GM12892 (cell line): ENCODE results near the gene CD19.

Experiments
- POLR2A ChIP-seq: IDR thresholded peaks from 2 replicates; pipeline ENCODE4 v1.6.1; 2011; ENCODE audit warnings: low read depth, low read length, control low read depth
- POLR2AphosphoS5 ChIP-seq: IDR thresholded peaks from 2 replicates; pipeline ENCODE4 v1.6.1; 2011; ENCODE audit warnings: low read depth, low read length, control low read depth

- no peak for TF ChIP-seq POLR2AphosphoS5
- no peak for TF ChIP-seq POLR2A
Observed at GRCh38 chr16:28923231-28923587, 8.6 kb upstream of the CD19 start.
